Ovary (tissue), 9 donors: ENCODE measurements around the gene PERM1. TPM values are rescaled to one million over a fixed set of nuclear protein-coding genes. Genes with fewer than 3 reads are reported as not detected.

ENCODE experiments used
- DNase-seq, 5 donors: peaks; one replicate each; pipeline ENCODE4 v3.0.0-alpha.2; 2019 to 2020
- H3K27ac ChIP-seq, 2 donors: fragments of 200-600 bp; one replicate each; pipeline versions ENCODE4 v1.5.1 to v1.8.0; 2019 to 2022
- H3K27me3 ChIP-seq: fragments of 200-600 bp; one replicate; pipeline ENCODE4 v1.8.0; 2022
- H3K36me3 ChIP-seq: fragments of 200-600 bp; sonication (generic); one replicate; pipeline ENCODE4 v1.5.1; 2019
- H3K4me1 ChIP-seq: one replicate; pipeline ENCODE4 v1.8.1; 2013; ENCODE audit warnings: mild to moderate bottlenecking, moderate library complexity; ENCODE audit not compliant: insufficient read depth
- H3K4me3 ChIP-seq: fragments of 200-600 bp; sonication (generic); one replicate; pipeline ENCODE4 v1.5.1; 2017
- H3K9me3 ChIP-seq, 2 donors: fragments of 200-600 bp in 1 of 2; sonication (generic) in 1 of 2; one replicate each; pipeline versions ENCODE4 v1.5.1 to v1.8.1; 2013 to 2019; ENCODE audit warnings: mild to moderate bottlenecking in 1 of 2, moderate library complexity in 1 of 2
- CTCF ChIP-seq, 3 donors: fragments of 450-650 bp in 2 of 3; fragments of 200-600 bp in 1 of 3; IDR thresholded peaks; one replicate each; pipeline versions ENCODE4 v1.5.1 to v1.8.0; 2016 to 2022; ENCODE audit warnings: antibody characterized with exemption in 3 of 3, mild to moderate bottlenecking in 1 of 3
- EP300 ChIP-seq: sonication (generic); formaldehyde crosslinking; IDR thresholded peaks from one replicate; pipeline ENCODE4 v1.6.1; 2017; ENCODE audit warnings: antibody characterized with exemption
- POLR2A ChIP-seq: fragments of 450-650 bp; IDR thresholded peaks from one replicate; pipeline ENCODE4 v1.6.1; 2017; ENCODE audit warnings: antibody characterized with exemption, mild to moderate bottlenecking, moderate library complexity
- WGBS, 3 donors: extraction: QIAGEN DNeasy Blood & Tissue Kit in 1 of 3; methylation state at CpG; one replicate each; pipeline versions ENCODE4 v1.1.5 to v1.1.7; 2013 to 2017; 5-methylcytosine and 5-hydroxymethylcytosine counted together
- intact Hi-C, 4 donors: fragments of 100-400 bp; cut with DNase I; formaldehyde crosslinking; loops; one replicate each; pipeline versions ENCODE4 v1.11.0 to v1.15.1; 2022 to 2023
- polyA plus RNA-seq, 2 donors: library from polyadenylated mRNA; stranded (reverse); fragments of 200-250 nt in 1 of 2; fragments of 350-450 nt in 1 of 2; fragmentation: Illumina TruSeq in 1 of 2; extraction: RNeasy Lipid Tissue Mini Kit (QIAGEN cat#74804) in 1 of 2; gene quantifications; one replicate each; pipeline ENCODE4 v1.2.3, GENCODE V29; 2013 to 2014
- total RNA-seq, 7 donors: library from RNA; depleted of rRNA in 2 of 7; stranded (reverse); fragments of >200 nt in 2 of 7; fragmentation: NEBNext Ultra II Directional in 3 of 7; extraction: Animal tissue kit (Norgen Biotek cat#: 25700) in 3 of 7; gene quantifications; one replicate each; pipeline versions ENCODE4 v1.1.0 to v1.2.4, GENCODE V29; 2016 to 2023
- donor health status: DM: no; HTN: no; CAD: no; lungs with moderate emphysema.
- donor health status: DM: no; HTN: no; CAD: no.
- donor health status: Bipolar disorder and iron deficiency.
- donor health status: DM: yes; HTN: yes; CAD: no.
- donor health status: DM: no; HTN: no; CAD: no.
- donor health status: DM: yes; HTN: yes; CAD: no.

Gene PERM1
- total and polyA plus RNA-seq, 9 donors, result 0.07 to 0.34 (median 0.28) TPM; not detected in 4

DNA sequence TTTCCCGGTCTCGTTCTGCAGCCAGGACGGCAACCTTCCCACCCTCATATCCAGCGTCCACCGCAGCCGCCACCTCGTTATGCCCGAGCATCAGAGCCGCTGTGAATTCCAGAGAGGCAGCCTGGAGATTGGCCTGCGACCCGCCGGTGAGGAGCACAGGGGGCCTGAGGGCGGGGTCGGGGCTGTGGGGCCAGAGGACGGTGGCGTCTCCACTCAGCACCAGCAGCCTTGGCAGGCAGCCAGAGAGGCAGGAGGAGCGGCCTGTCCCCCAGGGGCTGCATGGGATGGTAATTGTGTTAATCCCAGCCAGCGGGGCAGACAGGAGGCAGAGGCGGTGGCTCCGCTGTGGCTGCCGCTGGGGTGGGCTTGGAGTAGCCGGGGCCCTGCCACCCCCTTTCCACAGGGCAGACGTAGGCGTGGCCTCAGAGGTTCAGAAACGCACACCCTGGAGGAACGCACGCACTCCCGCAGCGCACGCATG lies 46.1 kb downstream of the PERM1 start:
- Histone ChIP-seq H3K4me3 (no peak overlapping the region), H3K9me3 (no peaks in the 10 kb centered on the region), H3K27ac (no peak overlapping the region), H3K36me3 (no peaks in the 10 kb centered on the region), H3K4me1 (peaks cover 15% of the 10 kb centered on the region), H3K27me3 (peaks cover 9% of the 10 kb centered on the region)
- peak in 1 of 5 donors; percentile 59 for DNase-seq
- intact Hi-C loops, result no loop called here
- 5 to 39% (median 9%) methylated on average over 27 to 30 of the region's 30 CpGs for WGBS, 3 donors
- TF ChIP-seq CTCF (IDR thresholded peaks at IDR 0.05), result no peak
- no peak for TF ChIP-seq EP300
- TF ChIP-seq POLR2A, result no peak

DNA sequence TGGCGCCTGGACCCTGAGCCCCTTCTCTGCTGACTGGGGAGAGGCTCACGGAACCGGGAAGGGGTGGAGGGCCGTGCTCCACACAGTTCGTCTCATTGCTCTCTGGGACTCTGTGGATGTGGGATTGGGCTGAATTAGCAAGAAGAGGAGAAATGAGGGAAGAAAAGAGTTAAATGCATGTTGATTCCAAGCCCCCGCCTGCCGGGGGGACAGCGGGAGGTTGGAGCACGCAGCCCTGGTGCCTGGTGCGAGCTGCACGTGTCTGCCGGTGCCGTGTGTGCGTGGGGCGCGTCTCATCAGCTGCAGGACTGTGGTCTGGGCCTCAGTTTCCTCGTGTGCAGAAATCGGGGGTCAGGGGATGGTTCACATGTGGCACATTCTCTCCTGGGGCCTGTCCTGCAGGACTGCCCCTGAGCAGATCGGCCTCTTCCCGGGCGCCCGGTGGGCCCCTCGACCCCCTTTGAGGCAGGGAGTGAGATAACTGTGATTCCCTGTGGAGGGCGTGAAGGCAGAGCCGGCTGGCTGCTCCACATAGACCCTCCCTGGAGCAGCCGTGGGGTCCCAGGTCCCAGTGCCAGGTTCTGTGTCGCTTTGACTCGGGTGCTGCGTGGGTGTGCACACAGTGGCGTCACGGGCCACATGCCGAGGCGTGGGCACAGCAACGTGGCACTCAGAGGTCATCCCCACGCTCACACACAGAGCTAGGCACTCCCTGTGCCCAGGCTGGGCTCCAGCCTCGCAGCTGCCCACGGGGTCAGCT lies 46.7 kb downstream of the PERM1 start:
- TF ChIP-seq POLR2A (no peak), CTCF (IDR thresholded peaks at IDR 0.05) (no peak), EP300 (no peak)
- no peak for DNase-seq
- H3K4me1 ChIP-seq, result peaks cover 12% of the 10 kb centered on the region
- no peak overlapping the region for H3K4me3 ChIP-seq
- WGBS, 3 donors, result 6 to 25% (median 14%) methylated on average over 34 to 37 of the region's 37 CpGs
- intact Hi-C loops, result no loop called here
- H3K9me3 ChIP-seq, result no peaks in the 10 kb centered on the region
- no peak overlapping the region for H3K27ac ChIP-seq
- H3K27me3 ChIP-seq, result peaks cover 9% of the 10 kb centered on the region
- H3K36me3 ChIP-seq, result no peaks in the 10 kb centered on the region

GRCh38 chr1:933603-933940 lies 48.3 kb downstream of the PERM1 start:
- intact Hi-C loops, result no loop called here
- no peak for TF ChIP-seq EP300
- no peak for TF ChIP-seq CTCF (IDR thresholded peaks at IDR 0.05)
- TF ChIP-seq POLR2A, result no peak
- Histone ChIP-seq H3K4me3 (no peak overlapping the region), H3K36me3 (no peaks in the 10 kb centered on the region), H3K4me1 (peaks cover 7% of the 10 kb centered on the region), H3K27me3 (peaks cover 9% of the 10 kb centered on the region), H3K9me3 (no peaks in the 10 kb centered on the region), H3K27ac (no peak overlapping the region)
- no peak for DNase-seq
- WGBS, 3 donors, result 4 to 34% (median 16%) methylated on average over 8 to 10 of the region's 10 CpGs

DNA sequence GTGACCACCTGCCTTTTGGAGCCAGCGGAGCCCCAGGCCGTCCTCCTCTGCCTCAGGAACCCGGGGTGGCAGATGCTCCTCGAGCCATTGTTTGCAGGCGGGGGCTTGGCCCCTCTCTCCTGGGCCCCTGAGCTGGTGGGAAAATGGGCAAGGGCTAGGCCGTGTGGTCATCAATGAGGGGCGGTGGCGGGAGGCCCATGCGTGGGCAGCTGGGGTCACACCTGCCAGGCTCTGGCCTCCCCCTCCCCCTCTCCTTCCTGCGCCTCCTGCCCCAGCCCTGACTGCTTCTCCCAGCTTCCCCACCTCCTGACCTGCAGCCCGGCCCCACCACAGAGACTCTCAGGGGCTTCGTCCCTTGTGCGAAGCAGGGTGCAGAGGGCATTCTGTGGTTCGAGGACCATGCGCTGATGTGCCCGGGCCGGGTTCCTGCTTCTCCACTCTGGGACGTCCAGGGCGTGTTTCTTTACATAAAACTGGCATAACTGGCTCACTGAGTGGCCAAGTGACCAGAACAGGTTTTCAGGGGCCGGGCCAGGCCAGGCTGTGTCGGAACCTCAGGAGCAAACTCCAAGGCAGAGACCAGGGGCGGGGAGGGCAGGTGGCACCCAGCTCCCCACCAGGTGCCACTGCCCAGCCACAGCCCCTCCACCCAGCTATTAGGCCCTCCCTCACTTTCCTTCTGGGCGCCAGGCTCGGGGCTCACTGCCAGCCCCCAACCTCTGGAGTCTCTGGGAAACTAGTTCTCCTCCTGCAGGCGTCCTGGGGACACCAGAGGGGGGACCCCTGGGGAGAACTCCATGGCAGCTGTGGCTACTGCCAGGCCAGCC lies 48.9 kb downstream of the PERM1 start:
- H3K9me3 ChIP-seq, result no peaks in the 10 kb centered on the region
- TF ChIP-seq EP300, result no peak
- no peak for TF ChIP-seq CTCF (IDR thresholded peaks at IDR 0.05)
- TF ChIP-seq POLR2A, result no peak
- H3K4me3 ChIP-seq, result no peak overlapping the region
- DNase-seq, result no peak
- 40 to 76% (median 48%) methylated on average over 24 to 25 of the region's 25 CpGs for WGBS, 3 donors
- no peaks in the 10 kb centered on the region for H3K36me3 ChIP-seq
- no peak overlapping the region for H3K27ac ChIP-seq
- H3K27me3 ChIP-seq, result peaks cover 9% of the 10 kb centered on the region
- H3K4me1 ChIP-seq, result peaks cover 7% of the 10 kb centered on the region
- intact Hi-C loops, result no loop called here
